Panc1 (cell line): ENCODE results near the gene COPZ1.

Source experiments
- POLR2AphosphoS5 ChIP-seq: IDR thresholded peaks from 2 replicates; pipeline ENCODE4 v1.6.1; 2012; ENCODE audit warnings: mild to moderate bottlenecking, low read depth, low read length, moderate library complexity
- TCF7L2 ChIP-seq: IDR thresholded peaks from 2 replicates; pipeline ENCODE4 v1.6.1; 2011; ENCODE audit warnings: mild to moderate bottlenecking, low read depth, low read length, inconsistent platforms
- TF ChIP-seq, protein P1 (sequence below): fragments of 450-650 bp; IDR thresholded peaks from 2 replicates; pipeline ENCODE4 v1.5.1; 2017; ENCODE audit warnings: mild to moderate bottlenecking
- TF ChIP-seq, protein P2 (sequence below), 2 experiments: IDR thresholded peaks; 2 replicates each; pipeline ENCODE4 v1.6.1; 2011 to 2012; ENCODE audit warnings: low read depth in 2 of 2, control low read depth in 1 of 2, low read length in 1 of 2, mild to moderate bottlenecking in 1 of 2, moderate library complexity in 1 of 2; ENCODE audit not compliant: insufficient read depth in 1 of 2

DNA sequence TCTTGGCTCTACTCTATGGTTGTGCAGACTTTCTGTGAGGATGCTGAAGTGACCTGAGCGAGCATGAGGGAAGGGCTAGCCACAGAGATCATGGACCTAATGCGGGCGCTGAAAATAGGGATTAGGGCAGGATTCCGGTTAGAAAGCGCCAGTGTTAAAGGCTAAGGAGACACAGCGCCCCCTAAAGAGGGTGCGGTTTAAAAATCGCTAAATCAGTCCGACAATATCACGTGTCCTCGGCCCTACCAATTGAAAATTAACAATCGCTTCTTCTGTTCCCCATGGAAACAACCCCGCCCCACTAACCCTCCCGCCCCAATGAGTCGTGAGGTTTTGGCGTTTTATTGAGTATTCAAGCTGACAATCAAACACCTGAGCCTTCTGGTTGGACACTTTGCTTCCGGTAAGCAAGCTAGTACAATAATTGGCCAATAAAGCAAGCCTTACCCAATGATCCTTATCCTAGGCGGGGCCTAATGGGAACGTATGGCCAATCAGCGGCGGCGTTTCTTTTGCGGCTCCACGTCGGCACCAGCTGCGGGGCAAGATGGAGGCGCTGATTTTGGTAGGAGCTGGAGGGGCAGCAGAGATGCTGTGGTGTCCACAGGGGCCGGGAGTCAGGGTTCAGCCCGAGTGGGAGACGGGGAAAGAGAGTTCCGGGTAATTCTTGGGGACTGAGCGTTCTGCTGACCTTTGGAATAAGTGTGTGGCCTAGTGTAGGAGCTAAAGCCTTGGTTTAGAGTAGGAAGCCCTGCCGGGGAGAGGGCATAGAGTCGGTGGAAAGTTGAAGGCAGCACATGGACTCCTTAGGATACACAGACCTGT is at the start of gene COPZ1:
- TF ChIP-seq, protein P1, sequence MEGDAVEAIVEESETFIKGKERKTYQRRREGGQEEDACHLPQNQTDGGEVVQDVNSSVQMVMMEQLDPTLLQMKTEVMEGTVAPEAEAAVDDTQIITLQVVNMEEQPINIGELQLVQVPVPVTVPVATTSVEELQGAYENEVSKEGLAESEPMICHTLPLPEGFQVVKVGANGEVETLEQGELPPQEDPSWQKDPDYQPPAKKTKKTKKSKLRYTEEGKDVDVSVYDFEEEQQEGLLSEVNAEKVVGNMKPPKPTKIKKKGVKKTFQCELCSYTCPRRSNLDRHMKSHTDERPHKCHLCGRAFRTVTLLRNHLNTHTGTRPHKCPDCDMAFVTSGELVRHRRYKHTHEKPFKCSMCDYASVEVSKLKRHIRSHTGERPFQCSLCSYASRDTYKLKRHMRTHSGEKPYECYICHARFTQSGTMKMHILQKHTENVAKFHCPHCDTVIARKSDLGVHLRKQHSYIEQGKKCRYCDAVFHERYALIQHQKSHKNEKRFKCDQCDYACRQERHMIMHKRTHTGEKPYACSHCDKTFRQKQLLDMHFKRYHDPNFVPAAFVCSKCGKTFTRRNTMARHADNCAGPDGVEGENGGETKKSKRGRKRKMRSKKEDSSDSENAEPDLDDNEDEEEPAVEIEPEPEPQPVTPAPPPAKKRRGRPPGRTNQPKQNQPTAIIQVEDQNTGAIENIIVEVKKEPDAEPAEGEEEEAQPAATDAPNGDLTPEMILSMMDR: peak; percentile 94
- peak; percentile 90 for TF ChIP-seq POLR2AphosphoS5
- TF ChIP-seq, protein P2, sequence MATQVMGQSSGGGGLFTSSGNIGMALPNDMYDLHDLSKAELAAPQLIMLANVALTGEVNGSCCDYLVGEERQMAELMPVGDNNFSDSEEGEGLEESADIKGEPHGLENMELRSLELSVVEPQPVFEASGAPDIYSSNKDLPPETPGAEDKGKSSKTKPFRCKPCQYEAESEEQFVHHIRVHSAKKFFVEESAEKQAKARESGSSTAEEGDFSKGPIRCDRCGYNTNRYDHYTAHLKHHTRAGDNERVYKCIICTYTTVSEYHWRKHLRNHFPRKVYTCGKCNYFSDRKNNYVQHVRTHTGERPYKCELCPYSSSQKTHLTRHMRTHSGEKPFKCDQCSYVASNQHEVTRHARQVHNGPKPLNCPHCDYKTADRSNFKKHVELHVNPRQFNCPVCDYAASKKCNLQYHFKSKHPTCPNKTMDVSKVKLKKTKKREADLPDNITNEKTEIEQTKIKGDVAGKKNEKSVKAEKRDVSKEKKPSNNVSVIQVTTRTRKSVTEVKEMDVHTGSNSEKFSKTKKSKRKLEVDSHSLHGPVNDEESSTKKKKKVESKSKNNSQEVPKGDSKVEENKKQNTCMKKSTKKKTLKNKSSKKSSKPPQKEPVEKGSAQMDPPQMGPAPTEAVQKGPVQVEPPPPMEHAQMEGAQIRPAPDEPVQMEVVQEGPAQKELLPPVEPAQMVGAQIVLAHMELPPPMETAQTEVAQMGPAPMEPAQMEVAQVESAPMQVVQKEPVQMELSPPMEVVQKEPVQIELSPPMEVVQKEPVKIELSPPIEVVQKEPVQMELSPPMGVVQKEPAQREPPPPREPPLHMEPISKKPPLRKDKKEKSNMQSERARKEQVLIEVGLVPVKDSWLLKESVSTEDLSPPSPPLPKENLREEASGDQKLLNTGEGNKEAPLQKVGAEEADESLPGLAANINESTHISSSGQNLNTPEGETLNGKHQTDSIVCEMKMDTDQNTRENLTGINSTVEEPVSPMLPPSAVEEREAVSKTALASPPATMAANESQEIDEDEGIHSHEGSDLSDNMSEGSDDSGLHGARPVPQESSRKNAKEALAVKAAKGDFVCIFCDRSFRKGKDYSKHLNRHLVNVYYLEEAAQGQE (IDR thresholded peaks at IDR 0.05; ENCODE audit: insufficient read depth in 1 of 2, low read depth in 2 of 2, low read length in 1 of 2): no peak; a peak in 1 of 4 replicates
- TF ChIP-seq TCF7L2: 0 out of 2 replicates have a peak, but pooled peaks have one; percentile 24
